ENCODE data around the gene SV2B. TPM values are rescaled to one million over a fixed set of nuclear protein-coding genes. Genes with fewer than 3 reads are reported as not detected.

SV2B gene
- total RNA-seq, 1 experiment from 2014 or later: not detected

DNA sequence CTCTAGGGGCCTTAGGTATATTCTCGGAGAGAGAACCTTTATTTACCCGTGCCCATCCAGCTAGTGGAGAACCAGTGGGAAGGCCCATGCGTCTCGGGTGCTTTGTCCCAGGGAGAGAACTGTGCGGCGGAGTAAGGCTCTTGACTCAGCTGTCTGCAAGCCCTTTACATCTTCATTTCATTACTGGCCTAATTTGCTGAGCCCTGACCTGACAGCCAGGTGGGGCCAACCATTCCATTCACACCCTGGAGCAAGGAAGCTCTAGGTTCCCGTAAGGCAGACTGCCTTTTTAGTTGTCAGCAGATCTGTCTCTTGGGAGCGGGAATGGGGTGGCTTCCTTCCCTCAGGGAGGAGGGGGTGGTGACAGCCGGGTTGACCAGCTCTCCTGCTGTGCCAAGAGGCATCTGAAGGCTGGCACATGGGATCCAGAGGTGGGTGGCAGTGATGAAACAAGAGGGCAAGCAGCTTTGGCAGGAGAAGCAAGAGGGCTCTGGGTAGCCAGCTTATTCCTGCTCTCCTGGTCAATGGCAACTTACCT is 36.4 kb downstream of the SV2B start:
- no peaks in the 10 kb centered on the region for H3K79me2 ChIP-seq (ENCODE audit: insufficient read depth, low read length)
- no peak overlapping the region for H3K4ac ChIP-seq (ENCODE audit: low read depth, low read length)
- H3K36me3 Mint-ChIP-seq (ENCODE audit: insufficient read depth in 1 of 3, low read depth in 3 of 3): no peaks in the 10 kb centered on the region
- no peak overlapping the region for H4K8ac ChIP-seq (replicated peaks; ENCODE audit: insufficient read length, low read depth, low read length)
- no peak overlapping the region for H3K27ac ChIP-seq (ENCODE audit: insufficient read length, low read depth, low read length)
- H3T11ph ChIP-seq (ENCODE audit: low read length): no peak overlapping the region
- H3K4me1 Mint-ChIP-seq: peaks cover 3 to 7% of the 10 kb centered on the region in 2 experiments; a peak in 2 of 4 replicates
- H2AK5ac ChIP-seq (ENCODE audit: insufficient read length, low read length): no peak overlapping the region
- H3K9me3 ChIP-seq (ENCODE audit: control insufficient read depth, low read depth, low read length): no peaks in the 10 kb centered on the region
- H3K27ac Mint-ChIP-seq: no peak overlapping the region
- no peaks in the 10 kb centered on the region for H3K23me2 ChIP-seq (ENCODE audit: insufficient read length, low read depth, low read length, poor library complexity, severe bottlenecking)
- no peak overlapping the region for H3K56ac ChIP-seq (ENCODE audit: insufficient read length, low read depth, low read length)
- H2BK5ac ChIP-seq (ENCODE audit: insufficient read length, low read length): no peak overlapping the region
- H3K14ac ChIP-seq (ENCODE audit: insufficient read depth, low read length): no peak overlapping the region
- TF ChIP-seq, protein P1, sequence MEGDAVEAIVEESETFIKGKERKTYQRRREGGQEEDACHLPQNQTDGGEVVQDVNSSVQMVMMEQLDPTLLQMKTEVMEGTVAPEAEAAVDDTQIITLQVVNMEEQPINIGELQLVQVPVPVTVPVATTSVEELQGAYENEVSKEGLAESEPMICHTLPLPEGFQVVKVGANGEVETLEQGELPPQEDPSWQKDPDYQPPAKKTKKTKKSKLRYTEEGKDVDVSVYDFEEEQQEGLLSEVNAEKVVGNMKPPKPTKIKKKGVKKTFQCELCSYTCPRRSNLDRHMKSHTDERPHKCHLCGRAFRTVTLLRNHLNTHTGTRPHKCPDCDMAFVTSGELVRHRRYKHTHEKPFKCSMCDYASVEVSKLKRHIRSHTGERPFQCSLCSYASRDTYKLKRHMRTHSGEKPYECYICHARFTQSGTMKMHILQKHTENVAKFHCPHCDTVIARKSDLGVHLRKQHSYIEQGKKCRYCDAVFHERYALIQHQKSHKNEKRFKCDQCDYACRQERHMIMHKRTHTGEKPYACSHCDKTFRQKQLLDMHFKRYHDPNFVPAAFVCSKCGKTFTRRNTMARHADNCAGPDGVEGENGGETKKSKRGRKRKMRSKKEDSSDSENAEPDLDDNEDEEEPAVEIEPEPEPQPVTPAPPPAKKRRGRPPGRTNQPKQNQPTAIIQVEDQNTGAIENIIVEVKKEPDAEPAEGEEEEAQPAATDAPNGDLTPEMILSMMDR (conservative IDR thresholded peaks at IDR 0.05): no peak
- no peak overlapping the region for H2BK15ac ChIP-seq (ENCODE audit: low read depth, low read length)
- no peak overlapping the region for H3K18ac ChIP-seq (ENCODE audit: insufficient read length, low read depth, low read length)
- no peak overlapping the region for H4K91ac ChIP-seq (ENCODE audit: insufficient read length, low read depth, low read length)
- no peaks in the 10 kb centered on the region for H3K27me3 ChIP-seq (ENCODE audit: insufficient read depth, low read length)
- H3K23ac ChIP-seq (ENCODE audit: insufficient read length, low read depth, low read length): no peak overlapping the region
- H3K4me2 ChIP-seq (ENCODE audit: insufficient read depth, insufficient read length, low read length): no peak overlapping the region
- no peak overlapping the region for H2BK20ac ChIP-seq (ENCODE audit: low read depth, low read length, poor library complexity, severe bottlenecking)
- no peak overlapping the region for H4K5ac ChIP-seq (ENCODE audit: insufficient read length, low read depth, low read length)
- H4K20me1 ChIP-seq (ENCODE audit: control insufficient read depth, insufficient read depth, insufficient read length): no peaks in the 10 kb centered on the region
- H3K9me3 Mint-ChIP-seq: no peaks in the 10 kb centered on the region; a peak in 1 of 5 replicates
- no peak for DNase-seq
- H2BK120ac ChIP-seq (ENCODE audit: low read depth, low read length, poor library complexity, severe bottlenecking): no peak overlapping the region
- no CpG with 5 or more reads among the region's 9 CpGs for WGBS (ENCODE audit: extremely low coverage, insufficient read length, low lambda C conversion rate)
- H3K9ac ChIP-seq (ENCODE audit: extremely low read depth, insufficient read length, low read length): no peak overlapping the region
- no peak overlapping the region for H2AFZ ChIP-seq (ENCODE audit: low read length)
- H3K27me3 Mint-ChIP-seq (ENCODE audit: low read depth): peaks cover 2% of the 10 kb centered on the region; the same call in 1 of the 2 replicates
- H2BK12ac ChIP-seq (ENCODE audit: insufficient read length, low read depth, low read length): no peak overlapping the region
- H3K4me3 Mint-ChIP-seq: no peak overlapping the region
- H3K79me1 ChIP-seq (ENCODE audit: insufficient read depth, low read depth, low read length, poor library complexity, severe bottlenecking): no peaks in the 10 kb centered on the region
- no peaks in the 10 kb centered on the region; the same call in 1 of the 2 replicates for H3K4me1 ChIP-seq (ENCODE audit: insufficient read depth, low read length)

Data from H9 (cell line).